ENCODE measurements around the gene NSUN6.

Gene NSUN6, protein sequence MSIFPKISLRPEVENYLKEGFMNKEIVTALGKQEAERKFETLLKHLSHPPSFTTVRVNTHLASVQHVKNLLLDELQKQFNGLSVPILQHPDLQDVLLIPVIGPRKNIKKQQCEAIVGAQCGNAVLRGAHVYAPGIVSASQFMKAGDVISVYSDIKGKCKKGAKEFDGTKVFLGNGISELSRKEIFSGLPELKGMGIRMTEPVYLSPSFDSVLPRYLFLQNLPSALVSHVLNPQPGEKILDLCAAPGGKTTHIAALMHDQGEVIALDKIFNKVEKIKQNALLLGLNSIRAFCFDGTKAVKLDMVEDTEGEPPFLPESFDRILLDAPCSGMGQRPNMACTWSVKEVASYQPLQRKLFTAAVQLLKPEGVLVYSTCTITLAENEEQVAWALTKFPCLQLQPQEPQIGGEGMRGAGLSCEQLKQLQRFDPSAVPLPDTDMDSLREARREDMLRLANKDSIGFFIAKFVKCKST

DNA sequence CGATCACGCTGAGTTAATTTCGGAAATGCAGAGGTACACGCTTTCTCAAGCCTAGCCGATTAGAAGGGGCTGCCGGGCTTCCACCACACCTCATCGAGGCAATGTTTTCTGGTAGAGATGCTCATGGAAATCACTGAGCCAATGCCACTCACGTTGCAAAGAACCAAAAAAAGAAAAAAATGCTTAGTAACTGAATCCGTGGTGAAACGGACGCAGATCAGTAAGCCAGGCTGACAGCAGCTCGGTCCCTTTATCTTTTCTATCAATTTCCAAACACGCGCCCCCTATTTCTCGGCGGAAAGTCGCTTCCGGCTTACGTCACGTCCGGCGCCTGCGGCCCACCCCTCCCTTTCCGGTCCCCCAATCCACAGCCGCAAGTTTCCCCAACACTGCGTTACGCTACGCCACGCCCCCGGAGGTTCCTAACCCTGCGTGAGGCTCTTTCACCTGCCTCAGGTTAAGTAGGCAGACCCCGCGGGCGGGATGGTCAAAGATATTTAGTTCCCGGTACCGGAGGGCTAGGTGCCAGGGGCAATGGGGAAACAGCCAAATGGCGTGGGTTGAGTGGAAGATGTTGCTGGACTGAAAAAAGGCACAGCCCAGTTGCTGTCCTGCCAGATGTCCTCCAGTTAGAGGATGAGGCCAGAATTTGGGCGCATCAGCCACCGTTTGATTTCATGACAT, at the start of gene NSUN6:
Gene NSUN6 (minus strand): TSS at position 264 of the 684 bp plus-strand sequence. CDS start 384 bp downstream, outside the sequence.
- peak within 1 kb of the TSS; percentile 10; the same call in 1 of the 2 replicates for H3K27ac ChIP-seq (ENCODE audit: low read depth, low read length)
- H3K4me1 ChIP-seq (ENCODE audit: control insufficient read depth, insufficient read depth, low read length), result 0 out of 2 replicates have a peak, but pooled peaks cover 6% of the 10 kb centered on the region
- peak within 1 kb of the TSS; percentile 74 for H3K4me3 ChIP-seq (ENCODE audit: low read depth, low read length)
- no peaks in the 10 kb centered on the region for H3K27me3 ChIP-seq (ENCODE audit: control insufficient read depth, insufficient read depth, low read length)
- peak within 1 kb of the TSS; percentile 66 for H3K9ac ChIP-seq (ENCODE audit: low read length)
- peaks cover 16% of the 10 kb centered on the region for H3K36me3 ChIP-seq (ENCODE audit: control insufficient read depth, insufficient read depth, low read length)
- H3K9me3 ChIP-seq (ENCODE audit: control insufficient read depth, insufficient read depth, low read depth, low read length), result no peaks in the 10 kb centered on the region

GRCh38 chr10:18699849-18700840, 48.8 kb upstream of the NSUN6 start:
- Histone ChIP-seq H3K27ac (ENCODE audit: low read depth, low read length) (no peak overlapping the region), H3K27me3 (ENCODE audit: control insufficient read depth, insufficient read depth, low read length) (no peaks in the 10 kb centered on the region), H3K36me3 (ENCODE audit: control insufficient read depth, insufficient read depth, low read length) (no peaks in the 10 kb centered on the region), H3K9ac (ENCODE audit: low read length) (no peak overlapping the region), H3K9me3 (ENCODE audit: control insufficient read depth, insufficient read depth, low read depth, low read length) (peaks cover 6% of the 10 kb centered on the region), H3K4me1 (ENCODE audit: control insufficient read depth, insufficient read depth, low read length) (no peaks in the 10 kb centered on the region), H3K4me3 (ENCODE audit: low read depth, low read length) (no peak overlapping the region)

DNA sequence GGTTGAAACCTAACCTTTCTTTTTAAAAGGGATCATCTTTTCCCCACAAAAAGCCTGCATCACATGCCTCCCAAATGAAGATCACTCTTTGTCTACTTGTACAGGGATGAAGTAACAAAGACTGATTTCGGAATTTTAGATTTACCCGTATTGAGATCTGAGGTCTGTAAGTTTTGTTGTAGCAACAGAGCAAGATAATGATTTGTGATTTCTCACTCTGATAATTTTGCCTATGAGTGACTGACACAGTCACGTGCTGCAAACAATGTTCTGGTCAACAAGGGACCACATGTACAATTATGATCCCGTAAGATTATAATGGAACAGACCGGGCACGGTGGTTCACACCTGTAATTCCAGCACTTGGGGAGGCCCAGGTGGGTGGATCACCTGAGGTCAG, 39.2 kb upstream of the NSUN6 start:
- H3K27me3 ChIP-seq (ENCODE audit: control insufficient read depth, insufficient read depth, low read length), result no peaks in the 10 kb centered on the region
- H3K4me3 ChIP-seq (ENCODE audit: low read depth, low read length), result no peak overlapping the region
- no peak overlapping the region for H3K9ac ChIP-seq (ENCODE audit: low read length)
- H3K27ac ChIP-seq (ENCODE audit: low read depth, low read length), result no peak overlapping the region
- H3K36me3 ChIP-seq (ENCODE audit: control insufficient read depth, insufficient read depth, low read length), result no peaks in the 10 kb centered on the region
- H3K4me1 ChIP-seq (ENCODE audit: control insufficient read depth, insufficient read depth, low read length), result no peaks in the 10 kb centered on the region
- H3K9me3 ChIP-seq (ENCODE audit: control insufficient read depth, insufficient read depth, low read depth, low read length), result no peaks in the 10 kb centered on the region

- H3K4me3 ChIP-seq (ENCODE audit: low read depth, low read length), result no peak overlapping the region
- no peaks in the 10 kb centered on the region for H3K36me3 ChIP-seq (ENCODE audit: control insufficient read depth, insufficient read depth, low read length)
- no peak overlapping the region for H3K9ac ChIP-seq (ENCODE audit: low read length)
- no peaks in the 10 kb centered on the region for H3K27me3 ChIP-seq (ENCODE audit: control insufficient read depth, insufficient read depth, low read length)
- no peak overlapping the region for H3K27ac ChIP-seq (ENCODE audit: low read depth, low read length)
- no peaks in the 10 kb centered on the region for H3K9me3 ChIP-seq (ENCODE audit: control insufficient read depth, insufficient read depth, low read depth, low read length)
- H3K4me1 ChIP-seq (ENCODE audit: control insufficient read depth, insufficient read depth, low read length), result no peaks in the 10 kb centered on the region
Observed at GRCh38 chr10:18689498-18689897, 38.1 kb upstream of the NSUN6 start.

DNA sequence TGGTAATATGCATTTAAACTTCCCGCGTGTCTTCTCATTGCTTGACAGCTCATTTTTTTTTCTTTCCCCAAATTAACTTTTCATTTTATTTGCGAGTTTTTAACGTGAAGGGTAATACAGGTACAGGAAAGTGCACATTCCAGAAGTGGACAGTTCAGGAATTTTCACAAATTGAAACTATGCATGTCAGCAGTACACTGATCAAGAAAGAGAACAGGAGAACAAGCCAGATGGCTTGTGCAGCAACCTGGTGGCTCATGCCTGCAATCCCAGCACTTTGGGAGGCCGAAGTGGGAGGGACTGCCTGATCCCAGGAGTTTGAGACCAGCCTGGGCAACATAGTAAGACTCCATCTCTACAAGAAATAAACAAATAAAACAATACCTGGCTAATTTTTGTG, 36.3 kb upstream of the NSUN6 start:
- Histone ChIP-seq H3K27me3 (ENCODE audit: control insufficient read depth, insufficient read depth, low read length) (no peaks in the 10 kb centered on the region), H3K27ac (ENCODE audit: low read depth, low read length) (no peak overlapping the region), H3K9me3 (ENCODE audit: control insufficient read depth, insufficient read depth, low read depth, low read length) (no peaks in the 10 kb centered on the region), H3K4me1 (ENCODE audit: control insufficient read depth, insufficient read depth, low read length) (peaks cover 3% of the 10 kb centered on the region; the same call in 1 of the 2 replicates), H3K9ac (ENCODE audit: low read length) (no peak overlapping the region), H3K36me3 (ENCODE audit: control insufficient read depth, insufficient read depth, low read length) (no peaks in the 10 kb centered on the region), H3K4me3 (ENCODE audit: low read depth, low read length) (no peak overlapping the region)

DNA sequence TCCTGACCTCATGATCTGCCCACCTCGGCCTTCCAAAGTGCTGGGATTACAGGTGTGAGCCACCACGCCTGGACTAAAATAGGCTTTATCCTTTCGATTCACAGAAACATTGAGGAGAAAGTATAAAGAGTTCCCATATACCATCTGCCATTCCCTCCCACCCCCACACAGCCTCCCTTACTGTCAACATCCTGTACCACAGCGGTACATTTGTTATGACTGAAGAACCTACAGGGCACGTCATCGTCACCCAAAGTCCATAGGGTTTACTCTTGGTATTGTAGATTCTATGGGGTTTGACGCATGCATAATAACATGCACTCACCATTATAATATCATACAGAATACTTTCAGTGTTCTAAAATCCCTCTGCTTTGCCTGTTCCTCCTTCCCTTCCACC, 35.8 kb upstream of the NSUN6 start:
- H3K4me1 ChIP-seq (ENCODE audit: control insufficient read depth, insufficient read depth, low read length), result peaks cover 3% of the 10 kb centered on the region; the same call in 1 of the 2 replicates
- H3K9me3 ChIP-seq (ENCODE audit: control insufficient read depth, insufficient read depth, low read depth, low read length), result no peaks in the 10 kb centered on the region
- no peak overlapping the region for H3K4me3 ChIP-seq (ENCODE audit: low read depth, low read length)
- H3K36me3 ChIP-seq (ENCODE audit: control insufficient read depth, insufficient read depth, low read length), result no peaks in the 10 kb centered on the region
- H3K9ac ChIP-seq (ENCODE audit: low read length), result no peak overlapping the region
- no peaks in the 10 kb centered on the region for H3K27me3 ChIP-seq (ENCODE audit: control insufficient read depth, insufficient read depth, low read length)
- H3K27ac ChIP-seq (ENCODE audit: low read depth, low read length), result no peak overlapping the region

- peaks cover 3% of the 10 kb centered on the region; the same call in 1 of the 2 replicates for H3K4me1 ChIP-seq (ENCODE audit: control insufficient read depth, insufficient read depth, low read length)
- H3K9me3 ChIP-seq (ENCODE audit: control insufficient read depth, insufficient read depth, low read depth, low read length), result no peaks in the 10 kb centered on the region
- 0 out of 2 replicates have a peak, but pooled peaks cover 4% of the 10 kb centered on the region for H3K36me3 ChIP-seq (ENCODE audit: control insufficient read depth, insufficient read depth, low read length)
- H3K27ac ChIP-seq (ENCODE audit: low read depth, low read length), result no peak overlapping the region
- H3K9ac ChIP-seq (ENCODE audit: low read length), result no peak overlapping the region
- no peaks in the 10 kb centered on the region for H3K27me3 ChIP-seq (ENCODE audit: control insufficient read depth, insufficient read depth, low read length)
- H3K4me3 ChIP-seq (ENCODE audit: low read depth, low read length), result no peak overlapping the region
Observed at GRCh38 chr10:18685555-18685954, 34.2 kb upstream of the NSUN6 start.

- peaks cover 3% of the 10 kb centered on the region; the same call in 1 of the 2 replicates for H3K4me1 ChIP-seq (ENCODE audit: control insufficient read depth, insufficient read depth, low read length)
- no peaks in the 10 kb centered on the region for H3K9me3 ChIP-seq (ENCODE audit: control insufficient read depth, insufficient read depth, low read depth, low read length)
- 0 out of 2 replicates have a peak, but pooled peaks cover 7% of the 10 kb centered on the region for H3K36me3 ChIP-seq (ENCODE audit: control insufficient read depth, insufficient read depth, low read length)
- H3K4me3 ChIP-seq (ENCODE audit: low read depth, low read length), result no peak overlapping the region
- H3K27me3 ChIP-seq (ENCODE audit: control insufficient read depth, insufficient read depth, low read length), result no peaks in the 10 kb centered on the region
- no peak overlapping the region for H3K9ac ChIP-seq (ENCODE audit: low read length)
- no peak overlapping the region for H3K27ac ChIP-seq (ENCODE audit: low read depth, low read length)
Observed at GRCh38 chr10:18684953-18685352, 33.6 kb upstream of the NSUN6 start.

GRCh38 chr10:18684416-18684815, 33.0 kb upstream of the NSUN6 start:
- Histone ChIP-seq H3K4me1 (ENCODE audit: control insufficient read depth, insufficient read depth, low read length) (peaks cover 3% of the 10 kb centered on the region; the same call in 1 of the 2 replicates), H3K4me3 (ENCODE audit: low read depth, low read length) (no peak overlapping the region), H3K27ac (ENCODE audit: low read depth, low read length) (no peak overlapping the region), H3K9me3 (ENCODE audit: control insufficient read depth, insufficient read depth, low read depth, low read length) (no peaks in the 10 kb centered on the region), H3K36me3 (ENCODE audit: control insufficient read depth, insufficient read depth, low read length) (0 out of 2 replicates have a peak, but pooled peaks cover 7% of the 10 kb centered on the region), H3K27me3 (ENCODE audit: control insufficient read depth, insufficient read depth, low read length) (no peaks in the 10 kb centered on the region), H3K9ac (ENCODE audit: low read length) (no peak overlapping the region)

GRCh38 chr10:18683427-18683826, 32.0 kb upstream of the NSUN6 start:
- peaks cover 3% of the 10 kb centered on the region; the same call in 1 of the 2 replicates for H3K4me1 ChIP-seq (ENCODE audit: control insufficient read depth, insufficient read depth, low read length)
- H3K36me3 ChIP-seq (ENCODE audit: control insufficient read depth, insufficient read depth, low read length), result 0 out of 2 replicates have a peak, but pooled peaks cover 7% of the 10 kb centered on the region
- no peak overlapping the region for H3K27ac ChIP-seq (ENCODE audit: low read depth, low read length)
- no peaks in the 10 kb centered on the region for H3K27me3 ChIP-seq (ENCODE audit: control insufficient read depth, insufficient read depth, low read length)
- H3K9me3 ChIP-seq (ENCODE audit: control insufficient read depth, insufficient read depth, low read depth, low read length), result no peaks in the 10 kb centered on the region
- H3K4me3 ChIP-seq (ENCODE audit: low read depth, low read length), result no peak overlapping the region
- H3K9ac ChIP-seq (ENCODE audit: low read length), result no peak overlapping the region
